Heart left ventricle (tissue), 13 donors: ENCODE results near the gene ZBTB20.

ENCODE experiments used
- CTCF ChIP-seq, 12 donors: fragments of 200-600 bp; sonication (generic) in 4 of 12; IDR thresholded peaks; one replicate each; pipeline versions ENCODE4 v1.5.0 to v1.8.0; 2018 to 2022; ENCODE audit warnings: antibody characterized with exemption in 12 of 12, mild to moderate bottlenecking in 5 of 12
- POLR2A ChIP-seq, 2 donors: fragments of 450-650 bp; IDR thresholded peaks; one replicate each; pipeline ENCODE4 v1.6.1; 2017; ENCODE audit warnings: antibody characterized with exemption in 2 of 2, mild to moderate bottlenecking in 2 of 2, moderate library complexity in 2 of 2
- donor health status: ischemic (EF 13 %, LVEDD 7.1; RV severe dilation, severe dysfunction).
- donor health status: DM: no; HTN: yes; CAD: no.
- donor health status: DM: no; HTN: no; CAD: no.
- donor health status: ischemic (EF 25% LVEDD 6.9; RV normal size, moderate dysfunction).
- donor health status: ischemic (EF 25% LVEDD 5.7; RV mildly dilated, moderate dysfunction).
- donor health status: ischemic (EF 35%, LVEDD 5.7; RV mildly dilated, moderate dysfunction).
- donor health status: nonischemic (EF 11% LVEDD 7.7; RV severe dilation, severe dysfunction).
- donor health status: DM: yes; HTN: yes; CAD: no.
- donor health status: PGD.
- donor health status: ischemic (EF 29% LVEDD 5.4; RV normal size, mild dysfunction).
- donor health status: nonischemic (EF 23%, LVEDD 6.1; RV moderate dilation, normal function).

GRCh38 chr3:114444216-114444615 lies 702.9 kb downstream of the ZBTB20 start:
- TF ChIP-seq CTCF (IDR thresholded peaks at IDR 0.05) (no peak), POLR2A (IDR thresholded peaks at IDR 0.05) (no peak)
